NCI-H526 treated with DMSO at 0.1 percent for 48 hours (cell line): ENCODE results near the gene C20orf202.

Experiments used
- DNase-seq: peaks from one replicate; lab custom pipeline; 2025; lab: John Stamatoyannopoulos, UW

C20orf202 gene

GRCh38 chr20:1202762-1203504 is at the start of gene C20orf202:
Gene C20orf202, plus strand, starts transcription at chr20:1203454. Its CDS starts 132 bp downstream, at chr20:1203586.
- DNase-seq, result no peak

- DNase-seq, result no peak
These were observed 49.0 kb upstream of the C20orf202 start for GRCh38 chr20:1154226-1154625.

- DNase-seq, result no peak
These were observed 48.6 kb upstream of the C20orf202 start for GRCh38 chr20:1154691-1155090.

- no peak for DNase-seq
These were observed 47.9 kb upstream of the C20orf202 start for GRCh38 chr20:1155342-1155741.

GRCh38 chr20:1160496-1160895 is 42.8 kb upstream of the C20orf202 start:
- DNase-seq, result no peak

GRCh38 chr20:1160991-1161390 is 42.3 kb upstream of the C20orf202 start:
- no peak for DNase-seq

GRCh38 chr20:1163105-1163504 is 40.1 kb upstream of the C20orf202 start:
- DNase-seq, result no peak

- no peak for DNase-seq
These were observed 39.6 kb upstream of the C20orf202 start for GRCh38 chr20:1163653-1164052.

GRCh38 chr20:1164871-1165270 is 38.4 kb upstream of the C20orf202 start:
- DNase-seq, result no peak

- no peak for DNase-seq
These were observed 37.7 kb upstream of the C20orf202 start for GRCh38 chr20:1165521-1165920.

GRCh38 chr20:1165941-1166340 is 37.3 kb upstream of the C20orf202 start:
- no peak for DNase-seq

- DNase-seq, result no peak
These were observed 36.1 kb upstream of the C20orf202 start for GRCh38 chr20:1166948-1167720.

- DNase-seq, result no peak
These were observed 34.0 kb upstream of the C20orf202 start for GRCh38 chr20:1169224-1169623.

GRCh38 chr20:1171461-1172093 is 31.7 kb upstream of the C20orf202 start:
- DNase-seq, result no peak

- DNase-seq, result peak; percentile 22
These were observed 29.6 kb upstream of the C20orf202 start for GRCh38 chr20:1173698-1174097.

- DNase-seq, result no peak
These were observed 28.5 kb upstream of the C20orf202 start for GRCh38 chr20:1174787-1175186.

- DNase-seq, result no peak
These were observed 25.6 kb upstream of the C20orf202 start for GRCh38 chr20:1177680-1178079.

- DNase-seq, result no peak
These were observed 25.2 kb upstream of the C20orf202 start for GRCh38 chr20:1178103-1178502.

GRCh38 chr20:1178623-1179022 is 24.6 kb upstream of the C20orf202 start:
- DNase-seq, result no peak

GRCh38 chr20:1180949-1181348 is 22.3 kb upstream of the C20orf202 start:
- DNase-seq, result no peak

GRCh38 chr20:1182106-1182505 is 21.1 kb upstream of the C20orf202 start:
- DNase-seq, result no peak

GRCh38 chr20:1183153-1183552 is 20.1 kb upstream of the C20orf202 start:
- DNase-seq, result no peak

GRCh38 chr20:1184260-1184637 is 19.0 kb upstream of the C20orf202 start:
- no peak for DNase-seq
